ENCODE measurements around the gene BIRC2.

DNA sequence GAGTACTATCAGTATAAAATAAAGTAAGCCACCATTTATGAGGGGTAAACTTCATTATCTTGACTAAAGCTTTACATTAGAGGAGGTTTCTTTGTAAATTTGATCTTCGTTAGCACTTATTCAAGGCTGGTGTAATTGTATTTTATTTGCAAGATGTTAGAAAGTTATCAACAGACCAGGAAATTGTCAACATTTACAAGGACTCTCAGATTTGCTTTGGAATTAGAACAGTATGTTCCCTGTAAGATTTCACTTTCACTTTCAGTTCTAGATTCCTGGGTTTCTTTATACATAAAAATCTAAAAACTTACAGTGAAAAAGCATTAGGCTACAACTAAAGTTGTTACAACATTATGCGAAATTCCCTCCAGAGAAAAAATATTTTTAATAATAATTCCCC is 34.3 kb upstream of the BIRC2 start:
- no peak for TF ChIP-seq POLR2A (IDR thresholded peaks at IDR 0.05)
- TF ChIP-seq, protein P1, sequence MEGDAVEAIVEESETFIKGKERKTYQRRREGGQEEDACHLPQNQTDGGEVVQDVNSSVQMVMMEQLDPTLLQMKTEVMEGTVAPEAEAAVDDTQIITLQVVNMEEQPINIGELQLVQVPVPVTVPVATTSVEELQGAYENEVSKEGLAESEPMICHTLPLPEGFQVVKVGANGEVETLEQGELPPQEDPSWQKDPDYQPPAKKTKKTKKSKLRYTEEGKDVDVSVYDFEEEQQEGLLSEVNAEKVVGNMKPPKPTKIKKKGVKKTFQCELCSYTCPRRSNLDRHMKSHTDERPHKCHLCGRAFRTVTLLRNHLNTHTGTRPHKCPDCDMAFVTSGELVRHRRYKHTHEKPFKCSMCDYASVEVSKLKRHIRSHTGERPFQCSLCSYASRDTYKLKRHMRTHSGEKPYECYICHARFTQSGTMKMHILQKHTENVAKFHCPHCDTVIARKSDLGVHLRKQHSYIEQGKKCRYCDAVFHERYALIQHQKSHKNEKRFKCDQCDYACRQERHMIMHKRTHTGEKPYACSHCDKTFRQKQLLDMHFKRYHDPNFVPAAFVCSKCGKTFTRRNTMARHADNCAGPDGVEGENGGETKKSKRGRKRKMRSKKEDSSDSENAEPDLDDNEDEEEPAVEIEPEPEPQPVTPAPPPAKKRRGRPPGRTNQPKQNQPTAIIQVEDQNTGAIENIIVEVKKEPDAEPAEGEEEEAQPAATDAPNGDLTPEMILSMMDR (IDR thresholded peaks at IDR 0.05), result no peak
